Transverse colon (tissue), 4 donors: ENCODE data around the gene PJA2. TPM values are rescaled to one million over a fixed set of nuclear protein-coding genes. Genes with fewer than 3 reads are reported as not detected.

ENCODE experiments used
- DNase-seq: peaks from one replicate; pipeline ENCODE4 v3.0.0-alpha.2; 2019
- H3K27ac ChIP-seq, 4 donors: fragments of 200-600 bp; sonication (generic); 2 replicates each; pipeline ENCODE4 v1.5.1; 2016 to 2018; ENCODE audit warnings: inconsistent platforms in 4 of 4
- H3K27me3 ChIP-seq: fragments of 200-600 bp; sonication (generic); 2 replicates; pipeline ENCODE4 v1.5.1; 2017; ENCODE audit warnings: inconsistent platforms
- H3K36me3 ChIP-seq, 4 donors: fragments of 200-600 bp; sonication (generic); 2 replicates each; pipeline ENCODE4 v1.5.1; 2017 to 2019; ENCODE audit warnings: inconsistent platforms in 4 of 4
- H3K4me1 ChIP-seq, 4 donors: fragments of 200-600 bp; sonication (generic); 2 replicates each; pipeline ENCODE4 v1.5.1; 2017 to 2020; ENCODE audit warnings: inconsistent platforms in 4 of 4
- H3K4me3 ChIP-seq, 4 donors: fragments of 200-600 bp; sonication (generic); 1 replicate in 1 of 4; 2 replicates in 3 of 4; pipeline versions ENCODE4 v1.5.1 to v1.6.1; 2017 to 2019; ENCODE audit warnings: inconsistent platforms in 4 of 4
- H3K9me3 ChIP-seq, 2 donors: fragments of 200-600 bp; sonication (generic); 2 replicates each; pipeline ENCODE4 v1.5.1; 2017 to 2019; ENCODE audit warnings: inconsistent platforms in 2 of 2
- CTCF ChIP-seq, 5 experiments: fragments of 200-600 bp in 3 of 5; fragments of 450-650 bp in 2 of 5; sonication (generic) in 3 of 5; IDR thresholded peaks; 1 replicate in 2 of 5; 2 replicates in 3 of 5; pipeline ENCODE4 v1.5.1; 2016 to 2017; ENCODE audit warnings: antibody characterized with exemption in 5 of 5, inconsistent platforms in 3 of 5, mild to moderate bottlenecking in 2 of 5, moderate library complexity in 1 of 5
- EP300 ChIP-seq: sonication (generic); formaldehyde crosslinking; IDR thresholded peaks from one replicate; pipeline ENCODE4 v1.6.1; 2017; ENCODE audit warnings: antibody characterized with exemption, low read depth
- POLR2A ChIP-seq: fragments of 450-650 bp; IDR thresholded peaks from one replicate; pipeline ENCODE4 v1.6.1; 2016; ENCODE audit warnings: antibody characterized with exemption, mild to moderate bottlenecking, moderate library complexity
- POLR2AphosphoS5 ChIP-seq, 3 donors: sonication (generic); formaldehyde crosslinking; IDR thresholded peaks; one replicate each; pipeline ENCODE4 v1.6.1; 2016; ENCODE audit warnings: antibody characterized with exemption in 3 of 3
- WGBS, 2 donors: methylation state at CpG; one replicate each; pipeline ENCODE4 v1.1.5; 2018; ENCODE audit warnings: low coverage in 1 of 2; 5-methylcytosine and 5-hydroxymethylcytosine counted together
- in situ Hi-C, 4 donors: fragments of 200-750 bp; cut with MboI; loops; one replicate each; pipeline versions ENCODE4 v1.15.0 to v1.15.1; 2017; ENCODE audit warnings: low sequenced_read_pairs in 3 of 4, low pct_ligation_motif_present in 1 of 4, low pct_unique_long_range_greater_than_20kb in 1 of 4
- intact Hi-C: fragments of 100-400 bp; cut with DNase I; formaldehyde crosslinking; loops from one replicate; pipeline ENCODE4 v1.15.1; 2023; ENCODE audit warnings: low total_unique reads
- total RNA-seq, 4 donors: library from RNA; depleted of rRNA; stranded (reverse); fragments of >200 nt; gene quantifications; one replicate each; pipeline ENCODE4 v1.1.0, GENCODE V29; 2016

The PJA2 gene
- total RNA-seq, 4 donors from 2014 or later, result 62.5 to 93.8 (median 78.2) TPM

- 48 to 63% methylated on average over 3 of the region's 3 CpGs for WGBS, 2 donors
- in situ Hi-C loops, result loop anchor here in 2 of 4 donors (25.0 kb wide), 2 partner anchors 276 to 1024 kb away; partner anchors contain the start of genes FBXL17 (in 1 of the 2) and MAN2A1 (in 1 of the 2)
- Histone ChIP-seq H3K4me3 (no peak overlapping the region), H3K4me1 (peaks cover 17 to 48% (median 29%) of the 10 kb centered on the region in 4 donors), H3K27ac (peak overlapping the region; percentile 95 to 99 (median 98)), H3K27me3 (no peaks in the 10 kb centered on the region), H3K9me3 (no peaks in the 10 kb centered on the region), H3K36me3 (no peaks in the 10 kb centered on the region)
- TF ChIP-seq EP300 (no peak), POLR2A (no peak), POLR2AphosphoS5 (IDR thresholded peaks at IDR 0.05) (no peak)
- intact Hi-C loops, result no loop called here
- DNase-seq, result no peak
Observed at GRCh38 chr5:109411627-109412026, 1.9 kb upstream of the PJA2 start.

- in situ Hi-C loops (loop anchor here in 2 of 4 donors (25.0 kb wide), 2 partner anchors 276 to 1024 kb away; partner anchors contain the start of genes FBXL17 (in 1 of the 2) and MAN2A1 (in 1 of the 2)), intact Hi-C loops (no loop called here)
- H3K36me3 ChIP-seq, result no peaks in the 10 kb centered on the region
- WGBS, 2 donors, result 9 to 23% methylated on average over 2 of the region's 2 CpGs
- H3K27ac ChIP-seq, result peak overlapping the region; percentile 95 to 99 (median 98)
- peaks cover 22 to 53% (median 34%) of the 10 kb centered on the region in 4 donors for H3K4me1 ChIP-seq
- DNase-seq, result no peak
- no peaks in the 10 kb centered on the region for H3K9me3 ChIP-seq
- peak overlapping the region in 3 of 4 donors; percentile 76 to 92 (median 77) for H3K4me3 ChIP-seq
- H3K27me3 ChIP-seq, result no peaks in the 10 kb centered on the region
- TF ChIP-seq CTCF (IDR thresholded peaks at IDR 0.05) (no peak), EP300 (no peak), POLR2AphosphoS5 (IDR thresholded peaks at IDR 0.05) (no peak), POLR2A (no peak)
Observed at GRCh38 chr5:109411149-109411514, 1.4 kb upstream of the PJA2 start.

GRCh38 chr5:109410389-109411148, 795 bp upstream of the PJA2 start:
- H3K27ac ChIP-seq, result peak overlapping the region; percentile 95 to 99 (median 98)
- intact Hi-C loops (no loop called here), in situ Hi-C loops (loop anchor here in 2 of 4 donors (25.0 kb wide), 2 partner anchors 277 to 1023 kb away; partner anchors contain the start of genes FBXL17 (in 1 of the 2) and MAN2A1 (in 1 of the 2))
- H3K9me3 ChIP-seq, result no peaks in the 10 kb centered on the region
- peak; percentile 87 for DNase-seq
- no peaks in the 10 kb centered on the region for H3K27me3 ChIP-seq
- 1 to 2% methylated on average over 19 to 26 of the region's 26 CpGs for whole genome bisulfite sequencing, 2 donors
- no peaks in the 10 kb centered on the region for H3K36me3 ChIP-seq
- peak overlapping the region; percentile 31 to 92 (median 76) for H3K4me3 ChIP-seq
- TF ChIP-seq CTCF (IDR thresholded peaks at IDR 0.05) (no peak), POLR2AphosphoS5 (IDR thresholded peaks at IDR 0.05) (peak in 2 of 3 donors; percentile 45 to 67), EP300 (no peak), POLR2A (peak; percentile 54)
- peaks cover 23 to 57% (median 35%) of the 10 kb centered on the region in 4 donors for H3K4me1 ChIP-seq

- Histone ChIP-seq H3K4me1 (peaks cover 23 to 69% (median 35%) of the 10 kb centered on the region in 4 donors), H3K9me3 (no peaks in the 10 kb centered on the region), H3K36me3 (no peaks in the 10 kb centered on the region), H3K4me3 (peak overlapping the region; percentile 76 to 93 (median 84)), H3K27ac (peak overlapping the region; percentile 95 to 99 (median 98)), H3K27me3 (no peaks in the 10 kb centered on the region)
- in situ Hi-C loops (loop anchor here in 2 of 4 donors (25.0 kb wide), 2 partner anchors 278 to 1022 kb away; partner anchors contain the start of genes FBXL17 (in 1 of the 2) and MAN2A1 (in 1 of the 2)), intact Hi-C loops (loop anchor here (10.0 kb wide), 1 partner anchor 54 kb away; no protein-coding TSS in a partner anchor)
- peak; percentile 75 for DNase-seq
- WGBS, 2 donors, result 0 to 1% methylated on average over 5 to 52 of the region's 52 CpGs
- TF ChIP-seq EP300 (no peak), POLR2AphosphoS5 (IDR thresholded peaks at IDR 0.05) (peak; percentile 44 to 68 (median 58)), CTCF (IDR thresholded peaks at IDR 0.05) (peak in 1 of 5 experiments; percentile 12)
Observed at GRCh38 chr5:109408991-109409843, 557 bp downstream of the PJA2 start.
